OCI-LY3 (cell line): ENCODE results near the gene BATF.

Experiments
- H2AFZ ChIP-seq: fragments of 200-600, 300-600 bp; shearing (Covaris generic); 2 replicates; pipeline ENCODE4 v1.6.0; 2014; ENCODE audit warnings: antibody characterized with exemption, low read depth, low read length
- H3K27ac ChIP-seq: fragments of 200-600, 300-600 bp; sonication (generic); 2 replicates; pipeline ENCODE4 v1.5.1; 2014; ENCODE audit warnings: mild to moderate bottlenecking, low read length, moderate library complexity, mixed read lengths
- H3K27me3 ChIP-seq: fragments of 200-600, 300-600 bp; sonication (generic); 2 replicates; pipeline ENCODE4 v1.6.1; 2014; ENCODE audit warnings: low read depth, low read length, mixed read lengths
- H3K36me3 ChIP-seq: fragments of 200-600, 300-600 bp; sonication (generic); replicated peaks from 2 replicates; pipeline ENCODE3; 2014; ENCODE audit warnings: low read depth, low read length, mixed read lengths
- H3K4me1 ChIP-seq: fragments of 300-600, 200-600 bp; sonication (generic); 2 replicates; pipeline ENCODE4 v1.6.1; 2014; ENCODE audit warnings: low read length, mixed read lengths
- H3K4me2 ChIP-seq: fragments of 200-600, 300-600 bp; sonication (generic); 2 replicates; pipeline ENCODE4 v1.6.1; 2014; ENCODE audit warnings: low read length, mixed read lengths
- H3K4me3 ChIP-seq: fragments of 300-600, 200-600 bp; sonication (generic); 2 replicates; pipeline ENCODE4 v1.5.1; 2014; ENCODE audit warnings: antibody characterized with exemption, mild to moderate bottlenecking, low read length, moderate library complexity
- H3K79me2 ChIP-seq: fragments of 300-600, 200-600 bp; shearing (Covaris generic); 2 replicates; pipeline ENCODE4 v1.6.1; 2014; ENCODE audit warnings: mild to moderate bottlenecking, low read length, mixed read lengths
- H3K9ac ChIP-seq: fragments of 300-600, 200-600 bp; shearing (Covaris generic); 2 replicates; pipeline ENCODE4 v1.6.0; 2014; ENCODE audit warnings: mild to moderate bottlenecking, low read length, moderate library complexity
- H3K9me3 ChIP-seq: fragments of 200-600, 300-600 bp; shearing (Covaris generic); 2 replicates; pipeline ENCODE4 v1.6.1; 2014; ENCODE audit warnings: low read length, mixed read lengths; ENCODE audit not compliant: insufficient read depth
- H4K20me1 ChIP-seq: fragments of 200-600, 300-600 bp; sonication (generic); 2 replicates; pipeline ENCODE4 v1.6.1; 2016; ENCODE audit warnings: low read length, mixed read lengths; ENCODE audit not compliant: insufficient read depth
- EZH2phosphoT487 ChIP-seq: fragments of 200-600 bp; shearing (Covaris generic); IDR thresholded peaks from 2 replicates; pipeline ENCODE4 v1.6.1; 2018; ENCODE audit warnings: antibody characterized with exemption, mixed run types, low read depth
- TF ChIP-seq, protein P1 (sequence below): fragments of 200-600, 300-600 bp; sonication (generic); IDR thresholded peaks from 2 replicates; pipeline ENCODE4 v1.5.1; 2014; ENCODE audit warnings: antibody characterized with exemption, low read length, low read depth

BATF gene

DNA sequence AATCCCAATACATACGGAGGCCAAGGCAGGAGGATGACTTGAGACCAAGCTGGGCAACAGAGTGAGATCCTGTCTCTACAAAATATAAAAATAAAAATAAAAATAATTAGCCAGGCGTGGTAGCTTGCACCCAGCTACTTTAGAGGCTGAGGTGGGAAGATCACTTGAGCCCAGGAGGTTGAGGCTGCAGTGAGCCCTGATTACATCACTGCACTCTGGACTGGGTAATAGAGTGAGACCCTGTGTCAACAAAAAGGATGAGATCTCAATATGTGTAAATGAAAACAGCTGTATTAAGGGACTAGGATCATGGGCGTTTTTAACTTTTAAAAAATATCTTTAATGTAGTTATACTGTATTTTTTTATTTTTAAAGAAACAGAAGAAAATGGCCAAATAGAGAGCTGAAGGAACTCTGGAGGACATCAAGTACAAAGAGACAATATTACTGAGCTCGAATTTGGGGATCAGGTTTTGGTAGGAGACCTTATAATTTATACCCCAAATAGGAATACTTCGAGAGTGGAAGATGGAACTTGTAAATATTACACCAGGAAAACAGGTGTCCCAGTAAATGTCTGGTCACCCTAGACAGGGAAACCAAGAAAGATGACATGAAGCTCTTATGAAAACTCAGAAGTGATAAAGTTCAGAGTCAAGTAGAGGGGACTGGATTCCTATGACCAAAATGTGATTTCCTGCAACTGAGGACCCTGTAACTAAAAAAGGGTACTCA lies 13.1 kb downstream of the BATF start:
- peaks cover 52% of the 10 kb centered on the region for H4K20me1 ChIP-seq
- H3K4me3 ChIP-seq, result peak overlapping the region; percentile 5; the same call in 1 of the 2 replicates
- H3K4me1 ChIP-seq, result peaks cover 95% of the 10 kb centered on the region
- H3K79me2 ChIP-seq, result peaks cover 100% of the 10 kb centered on the region
- H3K27me3 ChIP-seq, result no peaks in the 10 kb centered on the region
- no peak overlapping the region for H2AFZ ChIP-seq
- peak overlapping the region; percentile 75 for H3K9ac ChIP-seq
- TF ChIP-seq EZH2phosphoT487, result no peak
- TF ChIP-seq, protein P1, sequence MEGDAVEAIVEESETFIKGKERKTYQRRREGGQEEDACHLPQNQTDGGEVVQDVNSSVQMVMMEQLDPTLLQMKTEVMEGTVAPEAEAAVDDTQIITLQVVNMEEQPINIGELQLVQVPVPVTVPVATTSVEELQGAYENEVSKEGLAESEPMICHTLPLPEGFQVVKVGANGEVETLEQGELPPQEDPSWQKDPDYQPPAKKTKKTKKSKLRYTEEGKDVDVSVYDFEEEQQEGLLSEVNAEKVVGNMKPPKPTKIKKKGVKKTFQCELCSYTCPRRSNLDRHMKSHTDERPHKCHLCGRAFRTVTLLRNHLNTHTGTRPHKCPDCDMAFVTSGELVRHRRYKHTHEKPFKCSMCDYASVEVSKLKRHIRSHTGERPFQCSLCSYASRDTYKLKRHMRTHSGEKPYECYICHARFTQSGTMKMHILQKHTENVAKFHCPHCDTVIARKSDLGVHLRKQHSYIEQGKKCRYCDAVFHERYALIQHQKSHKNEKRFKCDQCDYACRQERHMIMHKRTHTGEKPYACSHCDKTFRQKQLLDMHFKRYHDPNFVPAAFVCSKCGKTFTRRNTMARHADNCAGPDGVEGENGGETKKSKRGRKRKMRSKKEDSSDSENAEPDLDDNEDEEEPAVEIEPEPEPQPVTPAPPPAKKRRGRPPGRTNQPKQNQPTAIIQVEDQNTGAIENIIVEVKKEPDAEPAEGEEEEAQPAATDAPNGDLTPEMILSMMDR, result no peak
- no peaks in the 10 kb centered on the region for H3K9me3 ChIP-seq
- H3K36me3 ChIP-seq, result peaks cover 69% of the 10 kb centered on the region
- H3K27ac ChIP-seq, result peak overlapping the region; percentile 99
- peak overlapping the region; percentile 61 for H3K4me2 ChIP-seq

DNA sequence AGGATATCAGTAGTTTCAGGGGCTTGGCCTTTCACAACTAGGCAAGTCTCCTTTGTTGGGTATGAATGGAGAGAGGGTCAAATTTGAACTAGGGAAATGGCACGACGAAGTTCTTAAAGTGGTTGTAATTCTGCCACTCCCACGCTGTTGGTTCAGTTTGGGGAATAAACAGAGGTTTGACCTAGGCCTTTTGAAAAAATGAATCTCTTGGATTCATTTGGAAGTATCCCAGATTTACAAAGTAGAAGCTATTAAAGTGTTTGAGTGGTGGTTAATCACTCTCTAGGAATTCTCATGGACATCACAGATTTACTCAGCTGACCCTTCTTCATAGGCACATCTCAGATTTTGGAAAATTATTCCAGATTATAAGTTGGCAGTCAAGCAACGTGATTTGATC lies 14.8 kb downstream of the BATF start:
- Histone ChIP-seq H3K9ac (peak overlapping the region; percentile 94), H3K9me3 (no peaks in the 10 kb centered on the region), H3K4me3 (peak overlapping the region; percentile 23; the same call in 1 of the 2 replicates), H3K4me2 (peak overlapping the region; percentile 23), H3K4me1 (peaks cover 97% of the 10 kb centered on the region), H3K27ac (peak overlapping the region; percentile 99), H3K36me3 (peaks cover 65% of the 10 kb centered on the region), H4K20me1 (peaks cover 39% of the 10 kb centered on the region), H2AFZ (no peak overlapping the region), H3K79me2 (peaks cover 100% of the 10 kb centered on the region), H3K27me3 (no peaks in the 10 kb centered on the region)
- TF ChIP-seq EZH2phosphoT487, result no peak
- TF ChIP-seq, protein P1, result no peak

DNA sequence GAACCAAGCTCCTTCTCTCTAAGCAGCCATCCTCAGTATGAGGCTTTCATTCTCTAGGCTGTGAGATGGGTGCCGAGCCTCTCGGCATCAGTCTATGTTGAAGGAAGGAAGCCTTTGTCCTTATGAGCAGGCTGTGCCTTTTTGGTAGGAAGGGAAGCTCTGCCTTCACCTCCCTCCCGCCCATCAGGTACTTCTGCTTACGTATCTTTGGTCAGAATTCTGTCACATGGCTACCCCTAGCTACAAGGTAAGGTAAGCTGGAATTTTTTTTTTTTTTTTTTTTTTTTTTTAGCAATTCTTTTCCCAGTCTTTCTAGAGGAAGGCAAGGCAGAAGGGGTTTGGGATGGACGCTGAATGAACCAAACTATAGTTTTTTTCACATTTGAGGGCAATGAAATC lies 16.9 kb downstream of the BATF start:
- Histone ChIP-seq H3K27ac (peak overlapping the region; percentile 99), H4K20me1 (peaks cover 23% of the 10 kb centered on the region), H3K36me3 (peaks cover 59% of the 10 kb centered on the region), H3K9me3 (no peaks in the 10 kb centered on the region), H3K9ac (peak overlapping the region; percentile 94), H3K4me1 (peaks cover 95% of the 10 kb centered on the region), H3K4me3 (peak overlapping the region; percentile 52; the same call in 1 of the 2 replicates), H2AFZ (no peak overlapping the region), H3K79me2 (peaks cover 98% of the 10 kb centered on the region), H3K27me3 (no peaks in the 10 kb centered on the region), H3K4me2 (peak overlapping the region; percentile 72)
- no peak for TF ChIP-seq EZH2phosphoT487
- TF ChIP-seq, protein P1, result no peak

DNA sequence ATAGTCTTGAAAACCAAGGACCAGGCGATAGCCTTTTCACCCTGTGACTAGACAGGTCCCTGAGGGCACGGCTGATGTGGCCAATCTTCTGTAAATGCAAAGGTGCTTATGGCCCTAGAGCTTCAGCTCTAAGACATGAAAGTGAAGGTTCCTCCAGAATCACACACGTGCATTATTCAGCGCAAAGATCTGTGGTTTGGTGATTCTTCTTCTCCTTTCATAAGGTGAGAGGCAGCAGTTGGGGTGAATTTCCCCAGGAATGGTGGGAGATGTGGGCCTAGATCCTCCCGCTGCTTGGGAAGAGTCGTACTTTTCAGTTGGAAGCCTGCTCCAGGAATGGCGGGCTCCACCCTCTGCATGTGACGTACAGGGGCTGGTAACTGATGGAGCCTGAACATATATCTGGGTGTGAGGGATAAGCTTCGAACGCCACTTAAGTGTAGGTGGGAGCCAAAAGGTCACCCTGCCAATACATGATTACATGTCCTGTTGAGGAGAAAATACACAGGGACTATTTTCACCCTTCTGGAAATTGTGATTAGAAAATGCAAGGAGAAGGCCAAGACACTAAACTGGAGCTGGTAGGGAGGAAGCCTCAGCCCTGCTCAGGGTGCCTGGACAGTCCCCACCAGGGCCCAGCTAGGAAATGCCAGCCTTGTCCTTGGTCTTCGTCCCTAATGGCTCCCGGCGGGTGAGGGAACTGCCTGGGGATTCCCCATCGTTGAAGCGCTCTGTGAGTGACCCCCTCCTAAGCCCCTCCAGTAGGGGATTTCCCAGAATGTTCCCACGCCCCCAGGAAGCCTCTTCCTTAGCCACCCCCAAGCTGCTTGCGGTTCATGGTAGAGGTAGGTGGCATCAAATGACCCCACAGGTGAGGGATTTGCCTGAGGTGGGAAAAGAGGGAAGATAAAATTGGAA lies 17.6 kb downstream of the BATF start:
- no peak overlapping the region for H2AFZ ChIP-seq
- peaks cover 17% of the 10 kb centered on the region; the same call in 1 of the 2 replicates for H4K20me1 ChIP-seq
- H3K4me2 ChIP-seq, result peak overlapping the region; percentile 72
- no peak for TF ChIP-seq EZH2phosphoT487
- TF ChIP-seq, protein P1, result no peak
- H3K27me3 ChIP-seq, result no peaks in the 10 kb centered on the region
- H3K9me3 ChIP-seq, result no peaks in the 10 kb centered on the region
- H3K4me3 ChIP-seq, result peak overlapping the region; percentile 52
- peak overlapping the region; percentile 99 for H3K27ac ChIP-seq
- H3K79me2 ChIP-seq, result peaks cover 98% of the 10 kb centered on the region
- peaks cover 95% of the 10 kb centered on the region for H3K4me1 ChIP-seq
- peaks cover 58% of the 10 kb centered on the region for H3K36me3 ChIP-seq
- H3K9ac ChIP-seq, result peak overlapping the region; percentile 94
